GM13976 (cell line): ENCODE measurements around the gene MYO18A.
"Not testable (repeated sequence)": the region's sequence is repeated elsewhere in the genome, so short reads cannot be mapped to it uniquely, and the experiment has no call there.

Experiments
- DNase-seq: peaks from one replicate; pipeline ENCODE4 v3.0.0; 2012; ENCODE audit warnings: low spot score
- in situ Hi-C: fragments of 300-500 bp; cut with MboI; formaldehyde crosslinking; loops from one replicate; pipeline ENCODE4 v1.12.0; 2022; ENCODE audit warnings: low sequenced_read_pairs, mixed read lengths, inconsistent platforms; ENCODE audit not compliant: unreplicated experiment
- TF ChIP-seq, protein P1 (sequence below): IDR thresholded peaks from 2 replicates; pipeline ENCODE4 v1.5.1; 2012; ENCODE audit warnings: borderline replicate concordance, mild to moderate bottlenecking; ENCODE audit not compliant: insufficient read depth; ENCODE audit errors: extremely low read depth, missing control alignments, control extremely low read depth

Gene MYO18A

GRCh38 chr17:29207975-29208374, 27.8 kb upstream of the MYO18A start:
- no peak for DNase-seq
- TF ChIP-seq, protein P1, sequence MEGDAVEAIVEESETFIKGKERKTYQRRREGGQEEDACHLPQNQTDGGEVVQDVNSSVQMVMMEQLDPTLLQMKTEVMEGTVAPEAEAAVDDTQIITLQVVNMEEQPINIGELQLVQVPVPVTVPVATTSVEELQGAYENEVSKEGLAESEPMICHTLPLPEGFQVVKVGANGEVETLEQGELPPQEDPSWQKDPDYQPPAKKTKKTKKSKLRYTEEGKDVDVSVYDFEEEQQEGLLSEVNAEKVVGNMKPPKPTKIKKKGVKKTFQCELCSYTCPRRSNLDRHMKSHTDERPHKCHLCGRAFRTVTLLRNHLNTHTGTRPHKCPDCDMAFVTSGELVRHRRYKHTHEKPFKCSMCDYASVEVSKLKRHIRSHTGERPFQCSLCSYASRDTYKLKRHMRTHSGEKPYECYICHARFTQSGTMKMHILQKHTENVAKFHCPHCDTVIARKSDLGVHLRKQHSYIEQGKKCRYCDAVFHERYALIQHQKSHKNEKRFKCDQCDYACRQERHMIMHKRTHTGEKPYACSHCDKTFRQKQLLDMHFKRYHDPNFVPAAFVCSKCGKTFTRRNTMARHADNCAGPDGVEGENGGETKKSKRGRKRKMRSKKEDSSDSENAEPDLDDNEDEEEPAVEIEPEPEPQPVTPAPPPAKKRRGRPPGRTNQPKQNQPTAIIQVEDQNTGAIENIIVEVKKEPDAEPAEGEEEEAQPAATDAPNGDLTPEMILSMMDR: no peak
- in situ Hi-C loops: no loop called here

GRCh38 chr17:29205047-29205446, 24.8 kb upstream of the MYO18A start:
- TF ChIP-seq, protein P1: no peak
- in situ Hi-C loops: no loop called here

DNA sequence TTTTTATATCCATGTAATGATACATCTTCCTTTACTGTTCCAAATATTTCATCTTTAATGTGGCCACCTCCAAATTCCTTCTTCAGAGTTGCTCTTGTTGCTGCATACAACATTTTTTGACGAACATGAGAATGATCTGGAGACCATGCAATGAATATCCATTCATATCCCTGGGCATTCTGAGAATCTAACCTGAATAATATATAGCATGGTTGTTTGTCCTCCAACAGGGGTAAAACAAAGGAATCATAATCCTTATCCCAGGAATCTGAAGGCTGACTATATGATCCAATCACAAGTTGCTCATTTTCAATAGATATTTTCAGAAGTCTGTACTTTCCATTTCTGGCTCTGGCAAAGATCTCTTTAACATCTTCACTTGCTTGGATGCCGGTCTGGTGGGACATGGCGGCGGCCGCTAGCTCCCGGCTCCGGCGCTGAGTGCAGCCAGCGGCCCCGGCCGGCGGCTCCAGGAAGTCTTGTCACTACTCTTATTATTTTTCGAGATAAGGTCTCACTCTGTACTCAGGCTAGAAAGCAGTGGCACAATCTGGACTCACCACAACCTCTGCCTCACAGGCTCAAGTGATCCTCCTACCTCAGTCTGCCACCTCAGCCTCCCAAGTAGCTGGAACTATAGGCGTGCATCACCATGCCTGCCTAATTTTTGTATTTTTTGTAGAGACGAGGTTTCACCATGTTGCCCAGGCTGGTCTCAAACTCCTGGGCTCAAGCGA, 24.0 kb upstream of the MYO18A start:
- DNase-seq, in situ Hi-C loops: not testable (repeated sequence)

More at GRCh38 chr17:29205047-29205446, 24.8 kb upstream of the MYO18A start:
- DNase-seq: no peak

DNA sequence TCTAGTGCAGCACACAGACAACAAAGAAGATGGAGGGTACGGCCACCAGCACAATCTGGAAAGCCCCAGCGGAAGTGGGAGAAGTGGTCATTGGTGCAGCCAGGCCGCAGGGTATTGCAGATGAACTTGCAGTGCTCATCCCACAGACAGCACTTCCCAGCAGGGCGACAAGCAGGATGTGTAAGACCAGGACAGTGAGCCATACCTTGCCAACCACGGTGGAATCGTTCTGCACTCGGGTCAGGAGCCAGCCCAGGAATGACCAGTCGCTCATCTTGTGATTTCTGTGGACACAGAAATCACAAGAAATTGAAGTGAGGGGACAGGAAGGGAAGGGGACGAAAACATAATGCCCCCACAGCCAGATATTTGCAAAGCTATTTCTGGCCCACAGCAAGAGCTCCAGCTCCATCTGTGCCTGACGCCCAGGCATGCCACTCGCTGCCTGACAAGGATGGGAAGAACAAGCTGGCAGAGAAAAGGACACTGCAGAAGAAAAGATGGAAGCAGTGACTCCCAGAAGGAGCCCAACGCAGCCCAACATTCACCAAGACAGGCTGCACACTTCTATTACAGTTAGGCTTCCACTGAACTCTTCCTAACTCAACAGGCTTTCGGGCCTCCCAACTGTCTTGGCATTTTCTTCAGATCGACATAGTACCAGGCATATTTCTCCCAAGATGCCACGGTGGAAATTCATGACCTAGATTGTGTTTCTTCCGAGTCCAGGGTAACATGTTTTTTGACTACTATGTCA, 17.5 kb upstream of the MYO18A start:
- in situ Hi-C loops: no loop called here
- TF ChIP-seq, protein P1: no peak
- DNase-seq: no peak

GRCh38 chr17:29196769-29197515, 16.7 kb upstream of the MYO18A start:
- no peak for DNase-seq
- in situ Hi-C loops: no loop called here
- TF ChIP-seq, protein P1: no peak

DNA sequence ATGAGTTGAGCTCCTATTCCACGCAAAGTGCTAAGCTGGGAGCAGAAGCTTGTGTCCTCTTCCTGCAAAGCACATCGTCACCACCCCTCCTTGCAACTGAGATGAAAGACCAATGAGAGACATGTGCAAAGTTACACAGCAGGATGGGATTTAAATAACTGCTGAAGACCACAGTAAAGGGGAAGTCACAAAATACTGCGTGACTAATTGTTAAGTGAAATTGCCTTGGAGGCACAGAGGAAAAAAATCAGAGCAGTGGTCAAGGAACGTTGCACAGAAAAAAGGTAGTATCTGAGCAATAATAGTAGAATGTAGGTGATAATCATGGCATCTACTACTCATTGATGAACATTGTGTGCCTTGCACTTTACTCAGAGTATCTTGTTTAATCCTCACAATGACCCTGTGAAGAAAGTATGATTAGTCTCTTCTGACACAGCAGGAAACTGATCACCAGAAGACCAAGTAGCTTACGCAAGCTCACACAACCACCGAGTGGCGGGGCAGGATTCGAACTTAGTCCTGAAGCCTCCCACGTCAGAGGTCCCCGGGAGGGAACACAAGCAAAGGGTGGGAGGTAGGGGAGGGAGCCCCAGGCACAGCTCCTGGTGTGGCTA, 15.4 kb upstream of the MYO18A start:
- TF ChIP-seq, protein P1: no peak
- in situ Hi-C loops: no loop called here
- DNase-seq: peak; percentile 69
